GM19467 (cell line): ENCODE data around the gene IRS2.

ENCODE experiments used
- ATAC-seq: cut with Tn5 transposase; IDR thresholded peaks from one replicate; pipeline ENCODE4 v1.9.1; 2021; ENCODE audit warnings: mild to moderate bottlenecking, moderate library complexity; ENCODE audit not compliant: unreplicated experiment

The IRS2 gene

GRCh38 chr13:109760951-109761350, 25.4 kb downstream of the IRS2 start:
- no peak for ATAC-seq

GRCh38 chr13:109760402-109760801, 26.0 kb downstream of the IRS2 start:
- ATAC-seq, result no peak

DNA sequence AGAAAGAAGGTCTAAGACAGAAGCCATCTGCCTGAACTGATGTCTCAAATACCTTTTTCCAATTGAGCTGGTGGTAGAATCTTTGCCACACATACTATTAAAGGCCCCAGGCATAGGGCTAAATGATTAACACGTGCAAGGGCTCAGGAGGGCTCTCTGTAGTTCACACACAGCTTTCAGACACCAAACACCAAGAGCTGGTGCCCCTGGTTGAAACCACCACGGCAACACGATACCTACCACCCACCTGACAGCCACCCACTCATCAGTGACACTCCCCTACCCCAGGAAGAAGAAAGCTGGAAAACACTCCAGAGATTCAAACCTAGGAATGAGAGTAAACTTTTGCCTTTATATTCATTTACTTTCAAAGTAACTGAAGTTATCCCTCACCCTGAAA, 26.8 kb downstream of the IRS2 start:
- no peak for ATAC-seq

GRCh38 chr13:109758937-109759480, 27.4 kb downstream of the IRS2 start:
- ATAC-seq, result no peak

- no peak for ATAC-seq
Measured at GRCh38 chr13:109756778-109757177, 29.6 kb downstream of the IRS2 start.

- ATAC-seq, result no peak
Measured at GRCh38 chr13:109755997-109756396, 30.4 kb downstream of the IRS2 start.

GRCh38 chr13:109755551-109755950, 30.8 kb downstream of the IRS2 start:
- no peak for ATAC-seq

GRCh38 chr13:109751477-109751876, 34.9 kb downstream of the IRS2 start:
- ATAC-seq, result no peak

DNA sequence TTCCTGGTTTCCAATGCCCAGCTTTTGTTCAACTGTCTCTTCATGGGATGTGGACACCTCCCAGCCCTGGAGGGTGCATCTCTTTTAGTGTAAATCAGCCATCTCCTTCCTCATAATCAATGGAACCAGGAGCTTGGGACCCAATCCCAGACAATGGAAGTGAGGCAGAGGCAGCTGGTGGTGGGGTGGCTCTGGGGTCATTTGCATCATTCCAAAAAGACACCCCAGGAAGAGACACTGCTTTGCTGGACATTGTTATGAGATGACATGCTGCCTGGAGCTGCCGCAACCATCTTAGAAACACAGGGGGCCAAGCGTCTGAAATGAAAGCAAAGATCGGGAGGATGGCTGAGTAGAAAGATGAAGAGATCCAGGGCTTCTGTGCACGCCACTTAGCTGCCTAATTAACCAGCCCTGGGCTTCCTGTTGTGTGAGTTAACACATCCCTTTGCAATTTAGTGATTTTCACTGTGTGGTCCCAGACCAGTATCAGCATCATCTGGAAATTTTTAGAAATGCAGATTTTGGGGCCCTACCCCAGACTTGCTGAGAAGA, 36.1 kb downstream of the IRS2 start:
- no peak for ATAC-seq

DNA sequence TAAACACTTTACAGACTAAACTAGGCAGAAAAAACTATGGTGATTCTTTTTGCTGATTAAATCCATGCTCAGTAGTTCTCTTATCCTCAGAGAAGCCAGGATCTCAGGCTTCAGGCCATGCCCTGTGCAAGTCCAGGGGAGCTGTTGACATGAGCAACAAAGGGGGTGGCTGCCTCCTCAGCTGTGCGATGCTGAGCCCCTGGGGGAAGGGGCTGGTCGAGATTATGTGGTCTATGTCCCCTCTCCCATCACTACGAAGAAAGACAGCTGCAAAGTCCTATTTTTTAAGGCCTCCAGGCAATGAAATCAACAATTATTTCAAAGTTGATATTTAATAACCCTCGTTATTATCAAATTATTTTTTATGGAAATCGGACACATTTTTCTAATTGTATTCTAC, 37.0 kb downstream of the IRS2 start:
- ATAC-seq, result no peak

- no peak for ATAC-seq
Measured at GRCh38 chr13:109748677-109749076, 37.7 kb downstream of the IRS2 start.

DNA sequence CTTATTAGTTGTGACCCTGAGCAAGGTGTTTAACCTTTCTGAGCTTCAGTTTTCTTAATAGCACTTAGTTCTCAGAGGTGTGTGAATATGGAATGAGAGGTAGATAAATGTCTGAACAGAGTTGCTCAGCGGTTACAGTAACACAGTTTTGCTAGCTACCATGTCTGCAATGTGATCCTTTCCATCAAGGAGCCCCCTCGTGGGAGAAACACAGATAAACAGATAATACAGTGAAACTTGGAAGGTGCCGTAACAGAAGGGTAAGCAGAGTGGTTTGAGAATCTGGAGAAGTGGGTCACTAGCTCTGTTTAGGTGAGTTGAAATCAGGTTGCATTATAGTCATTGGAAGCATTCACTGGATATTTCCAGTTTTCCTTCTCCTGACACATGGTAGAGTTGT, 38.9 kb downstream of the IRS2 start:
- no peak for ATAC-seq

DNA sequence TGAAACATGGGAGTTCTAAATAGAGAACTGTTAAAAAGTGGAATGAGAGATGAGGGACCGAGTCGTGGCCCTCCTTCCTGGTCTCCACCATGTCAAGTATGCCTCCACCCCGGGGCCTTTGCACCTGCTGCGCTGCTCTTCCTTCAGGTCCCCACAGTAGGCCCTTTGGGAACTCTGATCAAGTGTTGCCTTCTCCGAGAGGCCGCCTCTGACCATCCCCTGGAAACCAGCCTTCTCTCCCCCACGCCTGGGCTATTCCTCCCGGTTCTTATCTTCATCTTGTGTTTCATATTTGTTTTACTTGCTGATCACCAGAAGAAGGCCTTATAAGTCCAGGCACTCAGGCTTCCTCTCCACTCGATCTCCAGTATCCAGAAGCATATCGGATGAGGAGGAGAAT, 40.0 kb downstream of the IRS2 start:
- ATAC-seq, result no peak

- ATAC-seq, result no peak
Measured at GRCh38 chr13:109745702-109746101, 40.7 kb downstream of the IRS2 start.

- no peak for ATAC-seq
Measured at GRCh38 chr13:109745060-109745459, 41.3 kb downstream of the IRS2 start.

DNA sequence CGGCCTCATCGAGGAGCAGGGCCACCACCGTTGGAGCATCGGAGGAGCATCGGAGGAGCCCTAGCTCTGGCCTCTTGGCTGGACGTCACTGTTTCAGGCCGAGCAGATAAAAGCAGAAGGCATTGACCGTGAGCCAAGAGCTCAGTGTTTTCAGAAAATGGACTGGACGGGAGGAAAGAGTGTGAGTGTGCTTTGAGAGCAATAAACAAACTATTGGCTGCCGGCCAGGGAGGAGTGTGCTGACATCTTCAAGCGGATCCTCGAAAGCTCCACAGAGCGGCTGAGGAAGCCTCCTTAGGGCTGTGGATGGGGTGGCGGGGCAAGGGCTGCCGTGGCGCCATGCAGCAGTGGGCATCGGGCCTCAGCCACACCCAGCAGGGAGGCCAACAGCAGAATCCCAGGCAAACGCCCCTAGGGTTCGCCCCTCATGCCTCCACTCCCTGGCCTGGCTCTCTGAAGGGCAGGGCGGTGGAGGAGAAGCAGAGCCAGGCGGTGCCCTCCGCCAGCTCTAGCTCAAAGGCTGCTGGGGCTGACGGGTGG, 41.8 kb downstream of the IRS2 start:
- ATAC-seq, result no peak

DNA sequence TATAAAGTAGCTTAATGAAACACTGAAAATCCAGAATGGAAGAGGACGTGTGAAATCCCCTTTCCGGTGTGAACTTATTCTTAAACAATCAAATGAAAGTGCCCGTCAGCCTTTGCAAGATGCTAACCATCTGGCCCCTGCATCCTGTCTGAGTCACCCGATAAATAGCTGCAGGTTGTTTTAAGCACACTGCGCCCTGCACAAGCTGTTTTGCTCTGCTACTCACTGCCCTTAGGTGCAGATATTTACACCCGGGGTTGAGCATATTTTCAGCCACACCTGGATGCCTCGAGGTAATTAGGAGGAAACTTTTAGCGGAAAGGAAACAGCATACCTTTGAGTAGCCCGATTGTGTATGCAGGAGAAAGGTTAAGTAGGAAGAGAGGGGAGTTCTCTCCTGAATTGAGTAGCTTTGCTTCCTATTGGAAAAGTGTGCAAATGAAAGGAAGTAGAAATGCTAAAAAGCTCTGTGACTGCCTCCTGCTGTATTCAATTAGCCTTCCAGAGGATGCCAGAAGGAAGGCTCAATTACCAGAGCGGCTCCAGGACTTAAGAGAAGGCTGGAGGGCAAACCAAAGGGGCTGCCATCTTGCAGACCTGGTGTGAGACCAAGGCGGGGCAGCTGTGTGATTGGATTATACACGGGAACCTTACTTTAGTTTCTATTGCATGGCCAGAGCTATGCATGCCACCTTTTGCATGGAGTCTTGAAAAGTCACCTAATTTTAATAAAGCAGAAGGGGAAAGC, 42.5 kb downstream of the IRS2 start:
- peak; percentile 74 for ATAC-seq

DNA sequence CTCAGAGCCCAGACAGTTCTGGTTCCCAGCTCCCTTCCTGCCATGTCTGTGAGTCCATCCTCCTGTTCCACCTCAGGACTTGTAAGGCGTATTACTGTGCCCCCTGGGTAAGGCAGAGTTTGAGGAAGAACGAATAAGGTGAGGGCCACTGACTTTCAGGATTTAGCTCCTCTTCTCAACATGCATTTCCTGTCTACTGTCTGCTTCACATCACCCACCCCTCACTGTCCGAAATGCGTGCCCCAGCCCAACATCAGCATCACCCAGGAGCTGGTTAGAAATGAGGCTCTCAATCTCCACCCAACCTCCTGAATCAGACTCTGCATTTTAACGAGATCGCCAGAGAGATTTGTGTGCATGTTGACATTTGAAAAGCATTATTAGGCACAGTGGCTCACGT, 44.4 kb downstream of the IRS2 start:
- ATAC-seq, result no peak

DNA sequence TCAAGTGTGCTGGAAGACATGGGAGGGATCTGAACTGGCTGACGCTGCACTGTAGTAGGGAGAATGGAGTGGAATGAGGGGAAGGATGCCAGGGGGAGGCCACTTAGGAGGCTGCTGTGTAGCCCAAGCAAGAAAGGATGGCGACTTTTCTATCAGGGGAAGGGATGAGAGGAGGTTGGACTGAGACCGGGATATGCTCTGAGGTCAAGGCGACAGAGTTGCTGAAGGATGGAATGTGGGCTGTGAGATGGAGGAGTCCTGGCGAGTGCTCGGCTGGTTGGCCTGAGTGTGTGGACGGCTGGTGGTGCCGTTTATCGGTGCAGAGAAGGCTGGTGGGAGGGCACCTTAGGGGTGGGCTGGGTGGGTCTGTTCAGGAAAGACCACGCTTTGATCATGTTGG, 45.7 kb downstream of the IRS2 start:
- ATAC-seq, result no peak

DNA sequence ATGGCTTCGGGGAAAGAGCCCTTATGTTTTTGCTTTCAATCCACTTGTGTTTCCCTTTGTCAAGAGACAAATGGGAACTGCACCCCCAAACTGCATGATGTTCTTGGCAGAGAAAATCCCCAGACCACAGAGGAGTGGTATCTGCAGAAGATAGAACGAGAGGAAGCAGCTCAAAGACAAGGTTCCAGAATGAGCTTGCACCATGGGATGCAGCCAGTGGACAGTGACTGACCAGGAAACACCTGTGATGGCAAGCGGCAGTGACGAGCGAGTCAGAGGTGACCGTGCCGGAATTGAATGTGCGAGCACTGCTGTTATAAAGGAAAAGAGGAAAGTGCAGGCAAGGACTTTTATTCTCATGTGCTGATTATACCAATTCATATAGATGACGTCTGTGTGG, 46.3 kb downstream of the IRS2 start:
- no peak for ATAC-seq

- ATAC-seq, result no peak
Measured at GRCh38 chr13:109738298-109738746, 48.1 kb downstream of the IRS2 start.

GRCh38 chr13:109737606-109738005, 48.8 kb downstream of the IRS2 start:
- ATAC-seq, result no peak
